Effector memory CD4-positive, alpha-beta T cell (primary cell): ENCODE data around the gene PCDHGC3.

Source experiments
- DNase-seq, 3 donors: peaks; one replicate each; pipeline ENCODE4 v3.0.0-alpha.2; 2020
- H3K27ac ChIP-seq: 2 replicates; pipeline ENCODE4 v1.7.0; 2013; ENCODE audit warnings: mild to moderate bottlenecking, low read length, moderate library complexity; ENCODE audit not compliant: insufficient read depth, poor library complexity, severe bottlenecking
- H3K27me3 ChIP-seq: replicated peaks from 2 replicates; pipeline ENCODE4 v1.7.0; 2013; ENCODE audit warnings: mild to moderate bottlenecking, low read length; ENCODE audit not compliant: insufficient read depth, control insufficient read depth, poor library complexity, severe bottlenecking
- H3K36me3 ChIP-seq: 2 replicates; pipeline ENCODE4 v1.7.0; 2013; ENCODE audit warnings: mild to moderate bottlenecking, low read length, moderate library complexity; ENCODE audit not compliant: control insufficient read depth, insufficient read depth
- H3K4me1 ChIP-seq: 2 replicates; pipeline ENCODE4 v1.7.0; 2013; ENCODE audit warnings: low read length, mild to moderate bottlenecking; ENCODE audit not compliant: control insufficient read depth, insufficient read depth, poor library complexity, severe bottlenecking
- H3K4me3 ChIP-seq: 2 replicates; pipeline ENCODE4 v1.7.0; 2013; ENCODE audit warnings: low read length, low read depth, mild to moderate bottlenecking; ENCODE audit not compliant: insufficient read depth, poor library complexity, severe bottlenecking
- H3K9me3 ChIP-seq: 2 replicates; pipeline ENCODE4 v1.7.0; 2013; ENCODE audit warnings: mild to moderate bottlenecking, low read length, moderate library complexity; ENCODE audit not compliant: control insufficient read depth

Gene PCDHGC3

DNA sequence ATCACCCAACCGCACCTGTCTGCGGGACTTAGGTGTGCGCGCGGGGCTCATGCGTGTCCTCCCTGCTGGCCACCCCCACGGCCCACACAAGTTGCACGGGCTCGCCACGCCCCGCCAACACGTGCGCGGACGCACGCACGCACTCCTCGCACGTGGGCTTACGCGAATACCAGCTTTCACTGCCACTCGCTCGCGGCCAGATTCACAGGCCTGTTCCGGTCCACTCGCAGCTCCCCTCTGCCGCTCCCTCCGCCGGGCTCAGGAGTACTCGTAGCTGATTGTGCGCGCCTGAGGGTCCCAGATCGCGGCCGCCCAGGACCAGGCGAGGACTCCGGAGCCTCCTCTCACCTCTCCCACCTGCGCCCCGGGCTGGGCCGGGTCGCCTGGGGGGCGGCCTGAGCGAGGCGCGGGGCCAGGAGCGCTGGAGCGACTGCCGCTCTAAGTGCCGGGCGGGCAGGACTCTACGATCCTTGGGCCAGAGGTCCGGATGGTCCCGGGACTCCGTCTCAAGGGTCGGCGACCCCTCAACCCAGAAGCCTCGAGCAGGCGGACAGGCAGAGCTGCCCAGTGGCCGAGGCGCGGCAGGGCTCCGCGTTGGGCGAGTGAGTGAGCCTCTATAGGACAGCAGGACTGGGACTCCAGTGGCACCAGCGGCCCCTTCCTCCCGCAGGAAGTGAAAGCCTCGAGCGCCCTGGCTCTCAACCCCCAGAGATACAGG, 16.6 kb downstream of the PCDHGC3 start:
- no peaks in the 10 kb centered on the region for H3K9me3 ChIP-seq
- H3K36me3 ChIP-seq = no peaks in the 10 kb centered on the region
- H3K27ac ChIP-seq = no peak overlapping the region
- no peak for DNase-seq
- peaks cover 19% of the 10 kb centered on the region for H3K4me1 ChIP-seq
- peaks cover 37% of the 10 kb centered on the region for H3K27me3 ChIP-seq
- peak overlapping the region; percentile 20 for H3K4me3 ChIP-seq

DNA sequence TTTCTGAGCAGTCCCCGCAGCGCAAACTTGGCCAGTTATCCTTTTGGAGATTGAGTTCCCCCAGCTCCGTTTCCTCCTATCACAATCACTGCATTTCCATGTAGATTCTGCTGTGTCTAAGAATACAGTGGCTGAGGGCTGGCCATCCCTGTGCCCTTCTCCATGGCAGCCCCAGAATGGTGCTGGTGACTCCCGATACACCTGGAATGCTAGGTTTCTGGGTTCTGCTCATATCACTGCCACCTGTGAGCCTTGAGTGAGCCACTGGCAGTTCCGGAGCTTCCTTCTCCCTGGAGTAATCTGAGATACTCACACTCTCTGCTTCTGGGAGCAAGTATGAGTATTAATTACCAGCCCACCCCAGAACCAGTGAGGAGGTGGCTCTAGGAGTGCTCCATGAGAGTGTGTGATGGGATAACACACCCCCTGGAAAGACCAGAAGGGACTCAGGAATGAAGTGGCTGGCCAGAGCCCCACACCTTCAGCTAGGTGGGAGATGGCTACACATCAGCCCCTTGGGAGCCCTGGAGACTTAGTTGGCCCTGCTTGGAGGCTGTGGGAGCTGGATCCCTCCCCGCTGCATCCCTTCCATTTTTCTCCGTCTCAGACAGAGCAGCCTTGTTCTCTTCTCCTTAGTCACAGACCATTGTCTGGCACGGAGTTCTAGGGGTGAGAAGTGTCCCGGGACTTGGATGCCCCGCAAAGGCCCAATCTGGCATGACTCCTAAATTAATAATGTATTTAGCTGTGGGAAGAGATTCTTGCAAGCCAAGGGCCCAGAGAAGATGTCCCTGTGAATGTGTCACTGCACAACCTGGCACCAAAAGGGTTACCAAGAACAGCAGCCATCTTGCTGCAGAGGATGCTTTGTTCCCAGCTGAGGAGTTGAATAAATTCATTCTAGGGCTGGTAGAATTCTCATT, 18.0 kb downstream of the PCDHGC3 start:
- Histone ChIP-seq H3K4me1 (peaks cover 19% of the 10 kb centered on the region), H3K36me3 (no peaks in the 10 kb centered on the region), H3K9me3 (no peaks in the 10 kb centered on the region), H3K27ac (no peak overlapping the region), H3K27me3 (peaks cover 42% of the 10 kb centered on the region), H3K4me3 (no peak overlapping the region)
- DNase-seq = no peak

GRCh38 chr5:141494761-141495452, 19.1 kb downstream of the PCDHGC3 start:
- peaks cover 41% of the 10 kb centered on the region for H3K27me3 ChIP-seq

GRCh38 chr5:141495453-141495811, 19.7 kb downstream of the PCDHGC3 start:
- no peak for DNase-seq
- no peaks in the 10 kb centered on the region for H3K36me3 ChIP-seq
- peaks cover 19% of the 10 kb centered on the region for H3K4me1 ChIP-seq
- H3K27me3 ChIP-seq = peaks cover 36% of the 10 kb centered on the region
- H3K27ac ChIP-seq = no peak overlapping the region
- no peak overlapping the region for H3K4me3 ChIP-seq
- no peaks in the 10 kb centered on the region for H3K9me3 ChIP-seq

More at GRCh38 chr5:141494761-141495452, 19.1 kb downstream of the PCDHGC3 start:
- no peak overlapping the region for H3K4me3 ChIP-seq
- H3K9me3 ChIP-seq = no peaks in the 10 kb centered on the region
- DNase-seq = no peak
- no peak overlapping the region for H3K27ac ChIP-seq
- no peaks in the 10 kb centered on the region for H3K36me3 ChIP-seq
- peaks cover 19% of the 10 kb centered on the region for H3K4me1 ChIP-seq

DNA sequence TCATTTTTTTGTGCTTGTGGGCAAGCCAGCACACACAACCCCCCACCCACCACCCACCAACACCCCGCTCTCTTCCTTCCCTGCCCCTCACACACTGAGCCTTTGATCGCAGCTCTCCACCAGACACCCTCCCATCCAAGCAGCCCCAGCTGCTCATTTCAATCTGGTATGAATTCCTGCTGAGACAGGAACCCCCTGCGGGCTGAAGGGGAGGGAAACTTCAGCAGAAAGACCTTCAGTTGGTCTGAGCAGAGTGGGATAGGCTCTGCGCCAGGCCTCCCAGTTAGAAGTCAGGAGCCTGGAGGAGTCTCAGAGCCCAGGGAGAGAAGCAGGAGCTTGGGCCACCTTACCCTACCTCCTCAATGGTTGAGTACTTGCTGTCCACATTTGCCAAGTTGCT, 20.3 kb downstream of the PCDHGC3 start:
- Histone ChIP-seq H3K9me3 (no peaks in the 10 kb centered on the region), H3K4me3 (no peak overlapping the region), H3K27me3 (peaks cover 35% of the 10 kb centered on the region), H3K4me1 (peaks cover 19% of the 10 kb centered on the region), H3K27ac (no peak overlapping the region), H3K36me3 (no peaks in the 10 kb centered on the region)
- DNase-seq = no peak

- Histone ChIP-seq H3K4me3 (no peak overlapping the region), H3K27ac (no peak overlapping the region), H3K9me3 (no peaks in the 10 kb centered on the region), H3K36me3 (no peaks in the 10 kb centered on the region), H3K4me1 (no peaks in the 10 kb centered on the region), H3K27me3 (peaks cover 4% of the 10 kb centered on the region)
- no peak for DNase-seq
Observed at GRCh38 chr5:141501761-141502160, 26.0 kb downstream of the PCDHGC3 start.

GRCh38 chr5:141503681-141504080, 27.9 kb downstream of the PCDHGC3 start:
- H3K4me1 ChIP-seq = no peaks in the 10 kb centered on the region
- H3K4me3 ChIP-seq = no peak overlapping the region
- no peaks in the 10 kb centered on the region for H3K9me3 ChIP-seq
- no peaks in the 10 kb centered on the region for H3K36me3 ChIP-seq
- H3K27ac ChIP-seq = no peak overlapping the region
- DNase-seq = no peak
- no peaks in the 10 kb centered on the region for H3K27me3 ChIP-seq

- Histone ChIP-seq H3K36me3 (no peaks in the 10 kb centered on the region), H3K4me3 (no peak overlapping the region), H3K9me3 (no peaks in the 10 kb centered on the region), H3K27me3 (no peaks in the 10 kb centered on the region), H3K27ac (no peak overlapping the region), H3K4me1 (no peaks in the 10 kb centered on the region)
- no peak for DNase-seq
Observed at GRCh38 chr5:141504216-141504615, 28.4 kb downstream of the PCDHGC3 start.

DNA sequence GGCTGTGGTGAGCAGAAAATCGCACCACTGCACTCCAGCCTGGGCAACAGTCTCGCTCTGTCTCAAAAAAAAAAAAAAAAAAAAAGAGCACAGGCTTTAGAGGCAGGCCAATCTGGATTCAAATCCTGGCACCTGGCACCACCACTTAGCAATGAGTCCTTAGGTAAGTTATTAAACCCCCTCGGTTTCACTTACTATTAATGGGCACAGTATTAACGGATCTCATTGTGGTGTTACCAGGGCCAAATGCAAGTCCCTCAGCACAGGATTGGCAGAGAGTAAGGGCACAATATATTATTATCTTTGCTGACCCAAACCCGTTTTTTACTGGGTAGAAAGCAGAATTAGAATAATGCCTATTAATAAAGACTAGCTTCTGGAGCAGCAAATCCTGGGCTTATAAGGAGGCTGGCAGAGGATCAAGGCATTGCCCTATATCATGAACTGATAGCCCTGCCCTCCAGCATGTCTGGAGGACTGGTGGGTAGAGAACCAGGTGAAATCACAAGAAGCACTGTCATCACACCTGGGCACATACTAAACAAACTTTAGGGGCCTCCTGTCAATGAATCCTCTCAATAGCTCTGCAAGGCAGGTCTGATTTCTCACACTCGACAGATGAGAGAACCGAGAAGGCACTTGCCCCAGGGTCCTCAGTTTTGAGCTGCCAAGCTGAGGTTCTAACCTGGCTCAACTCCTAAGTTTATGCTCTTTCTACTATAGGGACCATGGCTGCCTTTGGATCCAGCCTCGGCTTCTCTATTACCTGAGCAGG, 30.8 kb downstream of the PCDHGC3 start:
- DNase-seq = no peak
- no peak overlapping the region for H3K27ac ChIP-seq
- H3K9me3 ChIP-seq = no peaks in the 10 kb centered on the region
- no peaks in the 10 kb centered on the region for H3K27me3 ChIP-seq
- H3K36me3 ChIP-seq = no peaks in the 10 kb centered on the region
- H3K4me1 ChIP-seq = no peaks in the 10 kb centered on the region
- no peak overlapping the region for H3K4me3 ChIP-seq
